ENCODE measurements around the gene DGCR2.
"Not testable (repeated sequence)": the region's sequence is repeated elsewhere in the genome, so short reads cannot be mapped to it uniquely, and the experiment has no call there.

Gene DGCR2

GRCh38 chr22:19109198-19110063 lies 12.8 kb downstream of the DGCR2 start:
- DNase-seq (ENCODE audit: low read depth in 2 of 2, low spot score in 1 of 2): no peak

- no peak for DNase-seq (ENCODE audit: low read depth in 2 of 2, low spot score in 1 of 2)
Observed at GRCh38 chr22:19108807-19109197, 13.4 kb downstream of the DGCR2 start.

GRCh38 chr22:19107730-19108074 lies 14.5 kb downstream of the DGCR2 start:
- no peak for DNase-seq (ENCODE audit: low read depth in 2 of 2, low spot score in 1 of 2)

GRCh38 chr22:19106886-19107729 lies 15.1 kb downstream of the DGCR2 start:
- no peak for DNase-seq (ENCODE audit: low read depth in 2 of 2, low spot score in 1 of 2)

GRCh38 chr22:19105867-19106802 lies 16.1 kb downstream of the DGCR2 start:
- no peak for DNase-seq (ENCODE audit: low read depth in 2 of 2, low spot score in 1 of 2)

GRCh38 chr22:19105456-19105855 lies 16.8 kb downstream of the DGCR2 start:
- DNase-seq (ENCODE audit: low read depth in 2 of 2, low spot score in 1 of 2): no peak

GRCh38 chr22:19103880-19104821 lies 18.1 kb downstream of the DGCR2 start:
- no peak for DNase-seq (ENCODE audit: low read depth in 2 of 2, low spot score in 1 of 2)

GRCh38 chr22:19098157-19098556 lies 24.1 kb downstream of the DGCR2 start:
- no peak for DNase-seq (ENCODE audit: low read depth in 2 of 2, low spot score in 1 of 2)

- no peak for DNase-seq (ENCODE audit: low read depth in 2 of 2, low spot score in 1 of 2)
Observed at GRCh38 chr22:19097518-19097917, 24.7 kb downstream of the DGCR2 start.

GRCh38 chr22:19096555-19096954 lies 25.7 kb downstream of the DGCR2 start:
- no peak for DNase-seq (ENCODE audit: low read depth in 2 of 2, low spot score in 1 of 2)

- DNase-seq (ENCODE audit: low read depth in 2 of 2, low spot score in 1 of 2): no peak
Observed at GRCh38 chr22:19094393-19094997, 27.7 kb downstream of the DGCR2 start.

GRCh38 chr22:19092725-19093124 lies 29.5 kb downstream of the DGCR2 start:
- no peak for DNase-seq (ENCODE audit: low read depth in 2 of 2, low spot score in 1 of 2)

- no peak for DNase-seq (ENCODE audit: low read depth in 2 of 2, low spot score in 1 of 2)
Observed at GRCh38 chr22:19090586-19091127, 31.6 kb downstream of the DGCR2 start.

- DNase-seq (ENCODE audit: low read depth in 2 of 2, low spot score in 1 of 2): no peak
Observed at GRCh38 chr22:19090183-19090582, 32.0 kb downstream of the DGCR2 start.

GRCh38 chr22:19088866-19089595 lies 33.2 kb downstream of the DGCR2 start:
- no peak for DNase-seq (ENCODE audit: low read depth in 2 of 2, low spot score in 1 of 2)

GRCh38 chr22:19086896-19087295 lies 35.3 kb downstream of the DGCR2 start:
- no peak for DNase-seq (ENCODE audit: low read depth in 2 of 2, low spot score in 1 of 2)

- no peak for DNase-seq (ENCODE audit: low read depth in 2 of 2, low spot score in 1 of 2)
Observed at GRCh38 chr22:19086417-19086816, 35.8 kb downstream of the DGCR2 start.

GRCh38 chr22:19085233-19085718 lies 36.9 kb downstream of the DGCR2 start:
- no peak for DNase-seq (ENCODE audit: low read depth in 2 of 2, low spot score in 1 of 2)

- not testable (repeated sequence) for DNase-seq (ENCODE audit: low read depth in 2 of 2, low spot score in 1 of 2)
Observed at GRCh38 chr22:19084586-19084985, 37.6 kb downstream of the DGCR2 start.
